Epidermal melanocyte (primary cell): Measurements from ENCODE around the gene SLC35F1.

Experiments
- DNase-seq: peaks from one replicate; pipeline ENCODE4 v3.0.0; 2011; ENCODE audit warnings: low spot score; ENCODE audit not compliant: insufficient read length

Gene SLC35F1

GRCh38 chr6:118187568-118188164, 280.6 kb downstream of the SLC35F1 start:
- DNase-seq = no peak

- no peak for DNase-seq
These were observed 281.5 kb downstream of the SLC35F1 start for GRCh38 chr6:118188561-118188960.

- no peak for DNase-seq
These were observed 290.5 kb downstream of the SLC35F1 start for GRCh38 chr6:118197539-118197938.

- no peak for DNase-seq
These were observed 291.7 kb downstream of the SLC35F1 start for GRCh38 chr6:118198746-118199145.

- no peak for DNase-seq
These were observed 293.1 kb downstream of the SLC35F1 start for GRCh38 chr6:118200160-118200559.

GRCh38 chr6:118202517-118202916, 295.5 kb downstream of the SLC35F1 start:
- no peak for DNase-seq

- no peak for DNase-seq
These were observed 296.5 kb downstream of the SLC35F1 start for GRCh38 chr6:118203545-118203944.

- DNase-seq = no peak
These were observed 299.2 kb downstream of the SLC35F1 start for GRCh38 chr6:118206221-118206620.

- DNase-seq = no peak
These were observed 300.9 kb downstream of the SLC35F1 start for GRCh38 chr6:118207947-118208346.

GRCh38 chr6:118212451-118213173, 305.5 kb downstream of the SLC35F1 start:
- no peak for DNase-seq

- no peak for DNase-seq
These were observed 308.2 kb downstream of the SLC35F1 start for GRCh38 chr6:118215269-118215668.

- no peak for DNase-seq
These were observed 309.7 kb downstream of the SLC35F1 start for GRCh38 chr6:118216751-118217150.

- DNase-seq = no peak
These were observed 311.1 kb downstream of the SLC35F1 start for GRCh38 chr6:118218156-118218555.

- DNase-seq = no peak
These were observed 313.5 kb downstream of the SLC35F1 start for GRCh38 chr6:118220429-118221128.

GRCh38 chr6:118223316-118223715, 316.3 kb downstream of the SLC35F1 start:
- no peak for DNase-seq

- no peak for DNase-seq
These were observed 321.8 kb downstream of the SLC35F1 start for GRCh38 chr6:118228886-118229285.

GRCh38 chr6:118240878-118241528, 333.9 kb downstream of the SLC35F1 start:
- no peak for DNase-seq

- no peak for DNase-seq
These were observed 339.3 kb downstream of the SLC35F1 start for GRCh38 chr6:118246406-118246805.

GRCh38 chr6:118248171-118248570, 341.1 kb downstream of the SLC35F1 start:
- DNase-seq = no peak

GRCh38 chr6:118249680-118250079, 342.6 kb downstream of the SLC35F1 start:
- no peak for DNase-seq

GRCh38 chr6:118252474-118252873, 345.4 kb downstream of the SLC35F1 start:
- DNase-seq = no peak

- no peak for DNase-seq
These were observed 346.7 kb downstream of the SLC35F1 start for GRCh38 chr6:118253741-118254140.
